SK-N-MC (cell line): Measurements from ENCODE around the gene TLX3.

Experiments used
- DNase-seq: peaks from one replicate; pipeline ENCODE4 v3.0.0-alpha.2; 2011; ENCODE audit warnings: low read depth, low spot score
- H3K27ac ChIP-seq: fragments of 200-600 bp; sonication (generic); 2 replicates; pipeline ENCODE4 v1.5.1; 2016; ENCODE audit warnings: mixed run types
- H3K36me3 ChIP-seq: fragments of 200-600 bp; sonication (generic); 2 replicates; pipeline ENCODE4 v1.6.1; 2017; ENCODE audit warnings: antibody characterized with exemption, low read length, mixed read lengths; ENCODE audit not compliant: insufficient read depth
- H3K4me3 ChIP-seq: fragments of 200-600 bp; sonication (generic); 2 replicates; pipeline ENCODE4 v1.5.1; 2016
- H3K9ac ChIP-seq: fragments of 200-600 bp; sonication (generic); 2 replicates; pipeline ENCODE4 v1.8.0; 2017; ENCODE audit warnings: mixed run types, mixed read lengths; ENCODE audit not compliant: insufficient read length
- H3K9me3 ChIP-seq: fragments of 200-600 bp; sonication (generic); 2 replicates; pipeline ENCODE4 v1.6.1; 2017; ENCODE audit warnings: low read depth, mild to moderate bottlenecking, antibody characterized with exemption, low read length, moderate library complexity, mixed read lengths
- EZH2 ChIP-seq: fragments of 200-600 bp; sonication (generic); IDR thresholded peaks from one replicate; pipeline ENCODE4 v1.6.1; 2017; ENCODE audit warnings: antibody characterized with exemption
- FOXP2 ChIP-seq: optimal IDR thresholded peaks from 2 replicates; pipeline ENCODE3; 2011; ENCODE audit warnings: mild to moderate bottlenecking, moderate library complexity; ENCODE audit not compliant: insufficient read depth; ENCODE audit errors: extremely low read length, control extremely low read depth
- POLR2AphosphoS5 ChIP-seq: IDR thresholded peaks from 2 replicates; pipeline ENCODE4 v1.6.1; 2012; ENCODE audit warnings: mild to moderate bottlenecking, low read depth, low read length, borderline replicate concordance

Gene TLX3

DNA sequence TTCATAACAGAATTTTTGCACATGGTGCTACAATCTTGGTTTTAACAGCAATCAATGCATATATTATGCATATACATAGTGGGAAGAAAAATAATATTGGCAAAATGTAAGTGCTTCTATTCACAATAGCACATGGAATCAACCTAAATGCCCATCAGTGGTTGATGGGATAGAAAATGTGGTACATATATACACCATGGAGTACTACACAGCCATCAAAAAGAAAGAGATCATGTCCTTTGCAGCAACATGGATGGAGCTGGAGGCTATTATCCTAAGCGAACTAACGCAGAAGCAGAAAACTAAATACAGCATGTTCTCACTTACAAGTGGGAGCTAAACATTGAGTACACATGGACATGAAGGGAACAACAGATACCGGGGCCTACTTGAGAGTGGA, 37.2 kb upstream of the TLX3 start:
- no peaks in the 10 kb centered on the region for H3K9me3 ChIP-seq
- no peak overlapping the region for H3K4me3 ChIP-seq
- DNase-seq = no peak
- H3K27ac ChIP-seq = no peak overlapping the region
- H3K9ac ChIP-seq = no peak overlapping the region
- no peaks in the 10 kb centered on the region for H3K36me3 ChIP-seq
- no peak for TF ChIP-seq FOXP2
- TF ChIP-seq EZH2 = no peak
- no peak for TF ChIP-seq POLR2AphosphoS5

DNA sequence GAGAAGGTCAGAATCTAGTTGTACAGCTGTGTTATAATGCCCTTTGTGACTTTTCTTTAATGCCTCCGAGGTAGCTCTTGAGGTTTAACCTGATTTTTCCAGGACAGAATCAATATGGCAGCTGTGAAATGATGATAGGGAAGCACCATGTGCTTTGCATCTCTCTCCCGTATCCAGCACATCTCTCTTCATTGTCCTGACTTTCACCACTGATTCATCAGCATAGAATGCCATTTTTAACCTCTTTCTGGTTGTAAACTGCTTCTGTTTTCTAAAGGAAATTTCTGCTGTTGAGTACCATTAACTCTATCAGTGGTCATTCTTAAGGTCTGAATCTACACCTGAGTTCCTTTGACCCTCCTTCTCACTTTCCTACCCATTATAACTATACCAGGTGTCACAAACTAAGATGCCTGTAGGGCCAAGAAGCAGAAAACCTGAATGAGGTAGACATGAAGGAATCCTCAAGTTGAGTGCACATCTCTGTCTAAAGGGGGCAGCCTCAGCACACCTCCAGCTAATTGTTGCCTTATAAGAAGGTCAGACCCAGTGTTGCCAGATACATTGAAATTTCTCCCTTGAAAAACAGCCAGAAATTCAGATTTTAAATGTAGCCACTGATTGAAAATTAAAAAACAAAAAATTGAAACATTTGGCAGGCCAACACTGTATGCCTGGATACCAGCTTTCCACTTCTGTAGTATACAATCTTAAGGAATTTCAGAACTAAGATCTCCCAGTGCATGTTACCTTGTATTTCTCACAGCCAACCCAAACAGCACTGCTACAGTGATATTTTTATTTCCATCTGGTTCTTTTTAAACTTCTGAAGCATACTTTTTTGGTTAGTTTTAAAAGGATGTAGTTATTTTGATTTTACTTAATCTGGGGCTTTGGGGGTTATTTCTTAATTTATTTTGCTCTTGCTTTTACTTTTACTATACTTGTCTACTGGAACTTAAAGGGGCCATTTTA, 35.8 kb upstream of the TLX3 start:
- TF ChIP-seq POLR2AphosphoS5 (no peak), EZH2 (no peak), FOXP2 (no peak)
- Histone ChIP-seq H3K36me3 (no peaks in the 10 kb centered on the region), H3K27ac (no peak overlapping the region), H3K9ac (no peak overlapping the region), H3K9me3 (no peaks in the 10 kb centered on the region), H3K4me3 (no peak overlapping the region)
- no peak for DNase-seq

DNA sequence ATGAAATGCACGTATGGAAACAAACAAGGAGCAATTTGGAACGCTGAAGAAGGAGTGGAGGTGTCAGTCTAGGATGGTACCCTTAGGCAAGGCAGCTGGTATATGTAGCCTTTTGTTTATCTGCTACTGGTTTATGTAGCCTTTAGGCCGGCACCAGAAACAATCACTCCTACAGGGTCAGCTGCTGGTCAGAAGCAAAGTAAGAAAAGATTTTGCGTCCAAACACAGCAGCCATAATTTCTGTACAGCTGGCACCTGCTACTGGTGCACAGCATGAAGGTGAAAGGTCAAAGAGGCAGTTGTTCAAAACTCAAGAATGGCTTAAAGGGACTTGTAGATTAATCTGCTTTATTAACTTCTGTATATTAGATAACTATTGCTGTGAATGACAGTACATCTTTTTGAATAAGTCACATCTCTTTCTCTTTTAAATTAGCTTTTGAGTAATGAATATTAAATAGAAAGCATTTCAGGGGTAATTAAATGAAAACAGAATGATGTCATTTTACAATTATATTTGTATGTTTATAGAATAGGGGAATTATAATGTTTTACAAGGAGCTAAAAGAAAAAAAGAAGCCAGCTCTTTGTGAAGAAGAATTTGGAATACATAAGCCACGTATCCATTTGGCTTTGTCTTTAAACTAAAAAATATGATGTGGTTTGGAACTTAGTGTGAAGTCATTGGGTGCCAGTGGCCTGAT, 33.1 kb upstream of the TLX3 start:
- no peaks in the 10 kb centered on the region for H3K9me3 ChIP-seq
- no peaks in the 10 kb centered on the region for H3K36me3 ChIP-seq
- no peak for TF ChIP-seq FOXP2
- no peak for TF ChIP-seq EZH2
- TF ChIP-seq POLR2AphosphoS5 = no peak
- DNase-seq = no peak
- no peak overlapping the region for H3K4me3 ChIP-seq
- H3K27ac ChIP-seq = no peak overlapping the region
- no peak overlapping the region for H3K9ac ChIP-seq

DNA sequence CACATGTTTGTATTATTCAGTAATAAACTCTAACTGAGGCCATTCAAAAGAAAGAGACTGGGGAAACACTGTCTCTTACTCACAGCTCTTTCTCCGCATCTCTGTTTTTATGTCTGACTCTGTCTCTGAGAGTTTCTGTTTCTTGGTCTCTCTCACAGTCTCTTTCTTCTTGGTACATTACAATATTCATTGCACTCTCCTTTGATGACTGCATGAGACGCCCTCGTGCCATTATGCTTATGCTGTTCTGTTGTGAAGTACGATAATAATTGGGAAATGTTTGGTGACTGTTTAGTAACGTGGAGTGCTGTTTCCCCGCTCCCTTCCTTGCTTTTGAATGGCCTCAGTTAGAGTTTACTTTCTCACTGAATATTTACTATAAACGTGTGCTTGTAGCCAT, 25.3 kb upstream of the TLX3 start:
- TF ChIP-seq POLR2AphosphoS5 (no peak), FOXP2 (no peak), EZH2 (no peak)
- Histone ChIP-seq H3K36me3 (no peaks in the 10 kb centered on the region), H3K4me3 (no peak overlapping the region), H3K9ac (no peak overlapping the region), H3K27ac (no peak overlapping the region), H3K9me3 (no peaks in the 10 kb centered on the region)
- DNase-seq = no peak

DNA sequence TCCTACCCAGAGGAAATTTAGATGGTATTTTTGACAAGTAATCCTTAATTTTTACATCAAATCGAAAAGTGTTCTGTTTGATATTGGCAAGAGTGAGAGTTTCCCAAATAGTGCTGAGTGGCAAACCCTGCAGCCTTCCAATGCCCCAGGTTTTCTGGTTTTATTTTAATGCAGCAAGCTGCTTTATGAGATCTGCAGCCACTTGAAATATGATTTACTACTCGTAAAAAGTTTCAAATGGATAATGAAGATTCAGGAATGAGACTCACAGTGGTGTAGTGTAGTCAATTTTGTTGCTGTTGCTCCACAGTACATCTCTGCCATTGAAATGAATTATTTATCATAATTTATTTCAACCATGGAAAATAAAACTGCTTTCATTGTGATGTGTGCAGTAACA, 23.6 kb upstream of the TLX3 start:
- DNase-seq = no peak
- no peaks in the 10 kb centered on the region for H3K36me3 ChIP-seq
- TF ChIP-seq POLR2AphosphoS5 = no peak
- no peak for TF ChIP-seq EZH2
- no peak for TF ChIP-seq FOXP2
- no peaks in the 10 kb centered on the region for H3K9me3 ChIP-seq
- no peak overlapping the region for H3K9ac ChIP-seq
- no peak overlapping the region for H3K27ac ChIP-seq
- H3K4me3 ChIP-seq = no peak overlapping the region

DNA sequence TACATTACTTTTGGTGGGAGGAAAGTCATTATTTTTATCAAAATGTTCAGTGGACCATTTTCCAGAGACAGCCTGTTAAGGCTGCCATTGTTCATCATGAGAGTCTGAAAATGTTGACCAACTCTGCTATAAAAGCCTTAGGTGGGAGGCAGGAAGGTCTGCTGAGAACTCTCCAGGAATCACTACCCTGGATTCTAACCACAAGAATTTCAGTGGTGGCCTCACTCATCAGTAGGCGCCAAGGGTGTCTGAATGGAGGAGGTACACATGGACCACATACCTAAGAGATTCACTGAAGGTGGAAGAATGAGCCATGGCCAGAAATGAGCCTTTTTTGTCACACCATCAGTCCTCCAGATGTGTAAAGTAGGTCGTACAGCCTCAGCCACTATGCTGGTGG, 21.0 kb upstream of the TLX3 start:
- H3K9me3 ChIP-seq = no peaks in the 10 kb centered on the region
- TF ChIP-seq EZH2 = no peak
- TF ChIP-seq FOXP2 = no peak
- TF ChIP-seq POLR2AphosphoS5 = no peak
- no peak overlapping the region for H3K27ac ChIP-seq
- H3K9ac ChIP-seq = no peak overlapping the region
- no peaks in the 10 kb centered on the region for H3K36me3 ChIP-seq
- H3K4me3 ChIP-seq = no peak overlapping the region
- DNase-seq = no peak

DNA sequence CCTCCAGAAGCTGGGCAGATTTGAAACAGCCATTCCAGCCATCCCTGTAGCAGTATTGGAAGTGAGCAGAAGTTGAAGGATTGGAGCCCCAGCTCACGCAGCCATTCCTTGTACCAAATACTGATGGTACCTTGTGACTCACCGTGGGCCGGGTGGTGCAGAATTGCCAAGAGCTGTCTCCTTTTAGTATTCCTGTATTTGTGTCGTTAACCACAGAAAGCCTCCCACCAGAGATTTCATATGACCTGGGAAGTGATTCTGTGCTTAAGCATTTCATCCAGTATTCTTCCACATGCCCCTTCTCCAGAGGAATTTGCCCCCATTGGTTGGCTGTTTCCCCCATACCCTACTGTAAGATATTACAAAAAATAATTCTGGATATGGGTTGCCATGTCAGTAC, 17.7 kb upstream of the TLX3 start:
- no peak for DNase-seq
- no peak for TF ChIP-seq POLR2AphosphoS5
- no peak for TF ChIP-seq FOXP2
- no peak for TF ChIP-seq EZH2
- no peaks in the 10 kb centered on the region for H3K9me3 ChIP-seq

DNA sequence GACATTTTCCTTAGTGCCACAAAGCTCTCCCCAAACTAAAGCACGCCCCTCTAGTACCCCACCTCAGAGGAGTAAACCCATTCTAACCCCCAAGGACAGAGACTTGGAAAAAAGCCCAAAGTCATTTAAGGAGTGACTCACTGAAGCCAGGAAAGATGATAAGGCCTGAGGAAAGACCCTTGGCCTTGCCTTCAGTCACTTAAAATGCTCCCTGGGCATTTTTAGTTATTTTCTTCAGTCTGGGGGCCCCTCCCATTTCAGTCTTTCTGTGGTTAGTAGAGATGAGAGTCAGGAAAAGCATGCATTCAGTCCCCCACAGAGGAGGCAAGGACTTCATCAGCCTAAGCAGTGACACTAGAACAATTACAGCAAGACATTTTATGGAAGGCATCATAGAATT, 13.7 kb upstream of the TLX3 start:
- no peak for TF ChIP-seq FOXP2
- no peak for TF ChIP-seq EZH2
- no peak for TF ChIP-seq POLR2AphosphoS5

More for the DNA sequence above, 17.7 kb upstream of the TLX3 start:
- Histone ChIP-seq H3K4me3 (no peak overlapping the region), H3K27ac (no peak overlapping the region), H3K9ac (no peak overlapping the region), H3K36me3 (no peaks in the 10 kb centered on the region)

More for the DNA sequence above, 13.7 kb upstream of the TLX3 start:
- H3K4me3 ChIP-seq = no peak overlapping the region
- no peaks in the 10 kb centered on the region for H3K9me3 ChIP-seq
- no peaks in the 10 kb centered on the region for H3K36me3 ChIP-seq
- no peak for DNase-seq
- H3K27ac ChIP-seq = no peak overlapping the region
- no peak overlapping the region for H3K9ac ChIP-seq
